Esophagus squamous epithelium (tissue), 5 donors: ENCODE measurements around the gene NEFH. TPM values are rescaled to one million over a fixed set of nuclear protein-coding genes. Genes with fewer than 3 reads are reported as not detected.

Experiments
- DNase-seq: peaks from one replicate; lab custom pipeline; 2025; lab: John Stamatoyannopoulos, UW
- H3K27ac ChIP-seq, 4 donors: fragments of 200-600 bp; sonication (generic); one replicate each; pipeline ENCODE4 v1.5.1; 2016 to 2019; ENCODE audit warnings: mild to moderate bottlenecking in 1 of 4
- H3K27me3 ChIP-seq, 4 donors: fragments of 200-600 bp; sonication (generic); 1 replicate in 3 of 4; 2 replicates in 1 of 4; pipeline versions ENCODE4 v1.5.1 to v1.6.0; 2017 to 2021; ENCODE audit warnings: antibody characterized with exemption in 1 of 4
- H3K36me3 ChIP-seq, 3 donors: fragments of 200-600 bp; sonication (generic); one replicate each; pipeline ENCODE4 v1.5.1; 2016 to 2019
- H3K4me1 ChIP-seq, 3 donors: fragments of 200-600 bp; sonication (generic); one replicate each; pipeline ENCODE4 v1.5.1; 2017 to 2019
- H3K4me3 ChIP-seq, 4 donors: fragments of 200-600 bp; sonication (generic); 1 replicate in 3 of 4; 2 replicates in 1 of 4; pipeline ENCODE4 v1.5.1; 2016 to 2019; ENCODE audit warnings: mild to moderate bottlenecking in 2 of 4, moderate library complexity in 1 of 4
- H3K9me3 ChIP-seq, 3 donors: fragments of 200-600 bp; sonication (generic); one replicate each; pipeline ENCODE4 v1.5.1; 2016 to 2019
- CTCF ChIP-seq, 6 experiments: fragments of 450-650 bp in 4 of 6; fragments of 200-600 bp in 2 of 6; sonication (generic) in 2 of 6; IDR thresholded peaks; one replicate each; pipeline ENCODE4 v1.5.1; 2016 to 2019; ENCODE audit warnings: antibody characterized with exemption in 6 of 6, mild to moderate bottlenecking in 4 of 6, moderate library complexity in 4 of 6
- POLR2A ChIP-seq, 4 donors: fragments of 450-650 bp; IDR thresholded peaks; one replicate each; pipeline ENCODE4 v1.6.1; 2017; ENCODE audit warnings: antibody characterized with exemption in 4 of 4, mild to moderate bottlenecking in 4 of 4, moderate library complexity in 3 of 4
- WGBS, 2 donors: methylation state at CpG; one replicate each; pipeline ENCODE4 v1.1.5; 2018; 5-methylcytosine and 5-hydroxymethylcytosine counted together
- intact Hi-C: fragments of 100-400 bp; cut with DNase I; formaldehyde crosslinking; loops from one replicate; pipeline ENCODE4 v1.15.0; 2022
- total RNA-seq, 4 donors: library from RNA; depleted of rRNA; stranded (reverse); fragments of >200 nt; gene quantifications; one replicate each; pipeline ENCODE4 v1.1.0, GENCODE V29; 2016
- donor health status: DM: yes; HTN: yes; CAD: no.

Gene NEFH
- total RNA-seq, 4 donors from 2014 or later: 0.44 to 0.95 TPM; not detected in 2

GRCh38 chr22:29480262-29480511 lies 169 bp downstream of the NEFH start:
- intact Hi-C loops: no loop called here
- no CpG with 5 or more reads among the region's 39 CpGs for WGBS, 2 donors
- peak overlapping the region in 2 of 4 donors; percentile 25 to 28 for H3K4me3 ChIP-seq

GRCh38 chr22:29480512-29481264 lies 670 bp downstream of the NEFH start:
- peaks cover 12 to 78% (median 21%) of the 10 kb centered on the region in 4 donors for H3K27me3 ChIP-seq
- H3K36me3 ChIP-seq: no peaks in the 10 kb centered on the region
- peak overlapping the region in 2 of 4 donors; percentile 25 to 28 for H3K4me3 ChIP-seq
- H3K27ac ChIP-seq: no peak overlapping the region
- 0 to 12% methylated on average over 2 to 9 of the region's 107 CpGs for WGBS, 2 donors
- peaks cover 0 to 34% (median 10%) of the 10 kb centered on the region in 3 donors for H3K4me1 ChIP-seq
- H3K9me3 ChIP-seq: no peaks in the 10 kb centered on the region
- no peak for TF ChIP-seq POLR2A (IDR thresholded peaks at IDR 0.05)
- no peak for TF ChIP-seq CTCF (IDR thresholded peaks at IDR 0.05)
- intact Hi-C loops: no loop called here
- no peak for DNase-seq

More at GRCh38 chr22:29480262-29480511, 169 bp downstream of the NEFH start:
- TF ChIP-seq CTCF (IDR thresholded peaks at IDR 0.05) (no peak), POLR2A (IDR thresholded peaks at IDR 0.05) (no peak)
- peaks cover 12 to 83% (median 21%) of the 10 kb centered on the region in 4 donors for H3K27me3 ChIP-seq
- no peaks in the 10 kb centered on the region for H3K9me3 ChIP-seq
- DNase-seq: no peak
- H3K4me1 ChIP-seq: peaks cover 0 to 34% (median 10%) of the 10 kb centered on the region in 3 donors
- no peaks in the 10 kb centered on the region for H3K36me3 ChIP-seq
- H3K27ac ChIP-seq: no peak overlapping the region

- Histone ChIP-seq H3K4me1 (peaks cover 0 to 34% (median 10%) of the 10 kb centered on the region in 3 donors), H3K4me3 (peak overlapping the region in 2 of 4 donors; percentile 25 to 28), H3K9me3 (no peaks in the 10 kb centered on the region), H3K27ac (no peak overlapping the region), H3K27me3 (peaks cover 12 to 71% (median 21%) of the 10 kb centered on the region in 4 donors), H3K36me3 (no peaks in the 10 kb centered on the region)
- TF ChIP-seq CTCF (IDR thresholded peaks at IDR 0.05) (no peak), POLR2A (IDR thresholded peaks at IDR 0.05) (no peak)
- DNase-seq: no peak
- 26 to 28% methylated on average over 10 to 13 of the region's 15 CpGs for WGBS, 2 donors
- intact Hi-C loops: no loop called here
These were observed 1.4 kb downstream of the NEFH start for GRCh38 chr22:29481265-29482000.

- intact Hi-C loops: no loop called here
- no peak overlapping the region for H3K4me3 ChIP-seq
- H3K36me3 ChIP-seq: no peaks in the 10 kb centered on the region
- peaks cover 0 to 34% (median 10%) of the 10 kb centered on the region in 3 donors for H3K4me1 ChIP-seq
- no peaks in the 10 kb centered on the region for H3K9me3 ChIP-seq
- H3K27ac ChIP-seq: no peak overlapping the region
- WGBS, 2 donors: 68 to 70% methylated on average over 4 of the region's 11 CpGs
- peaks cover 12 to 63% (median 21%) of the 10 kb centered on the region in 4 donors for H3K27me3 ChIP-seq
- DNase-seq: no peak
- TF ChIP-seq CTCF (IDR thresholded peaks at IDR 0.05) (no peak), POLR2A (IDR thresholded peaks at IDR 0.05) (no peak)
These were observed 2.2 kb downstream of the NEFH start for GRCh38 chr22:29482253-29482652.

- 71 to 73% methylated on average over 3 to 6 of the region's 7 CpGs for WGBS, 2 donors
- no peaks in the 10 kb centered on the region for H3K36me3 ChIP-seq
- peaks cover 0 to 34% (median 10%) of the 10 kb centered on the region in 3 donors for H3K4me1 ChIP-seq
- intact Hi-C loops: no loop called here
- H3K27me3 ChIP-seq: peaks cover 12 to 58% (median 21%) of the 10 kb centered on the region in 4 donors
- H3K27ac ChIP-seq: no peak overlapping the region
- TF ChIP-seq CTCF (IDR thresholded peaks at IDR 0.05): no peak
- TF ChIP-seq POLR2A (IDR thresholded peaks at IDR 0.05): no peak
- H3K4me3 ChIP-seq: no peak overlapping the region
- DNase-seq: no peak
- no peaks in the 10 kb centered on the region for H3K9me3 ChIP-seq
These were observed 2.7 kb downstream of the NEFH start for GRCh38 chr22:29482726-29483125.
